Renal pelvis (tissue), 4 donors: ENCODE results near the gene ASXL2. TPM values are rescaled to one million over a fixed set of nuclear protein-coding genes. Genes with fewer than 3 reads are reported as not detected.
"Not testable (repeated sequence)": the region's sequence is repeated elsewhere in the genome, so short reads cannot be mapped to it uniquely, and the experiment has no call there.

Experiments used
- DNase-seq: peaks from one replicate; pipeline ENCODE4 v3.0.0-alpha.2; 2013
- polyA plus RNA-seq, 3 donors: library from polyadenylated mRNA; unstranded; fragments of 120-200 nt; gene quantifications; one replicate each; pipeline ENCODE4 v1.2.1, GENCODE V29; 2013; ENCODE audit not compliant: insufficient read length in 3 of 3

Gene ASXL2
- polyA plus RNA-seq, 3 donors: 17.6 to 22.0 (median 20.5) TPM

DNA sequence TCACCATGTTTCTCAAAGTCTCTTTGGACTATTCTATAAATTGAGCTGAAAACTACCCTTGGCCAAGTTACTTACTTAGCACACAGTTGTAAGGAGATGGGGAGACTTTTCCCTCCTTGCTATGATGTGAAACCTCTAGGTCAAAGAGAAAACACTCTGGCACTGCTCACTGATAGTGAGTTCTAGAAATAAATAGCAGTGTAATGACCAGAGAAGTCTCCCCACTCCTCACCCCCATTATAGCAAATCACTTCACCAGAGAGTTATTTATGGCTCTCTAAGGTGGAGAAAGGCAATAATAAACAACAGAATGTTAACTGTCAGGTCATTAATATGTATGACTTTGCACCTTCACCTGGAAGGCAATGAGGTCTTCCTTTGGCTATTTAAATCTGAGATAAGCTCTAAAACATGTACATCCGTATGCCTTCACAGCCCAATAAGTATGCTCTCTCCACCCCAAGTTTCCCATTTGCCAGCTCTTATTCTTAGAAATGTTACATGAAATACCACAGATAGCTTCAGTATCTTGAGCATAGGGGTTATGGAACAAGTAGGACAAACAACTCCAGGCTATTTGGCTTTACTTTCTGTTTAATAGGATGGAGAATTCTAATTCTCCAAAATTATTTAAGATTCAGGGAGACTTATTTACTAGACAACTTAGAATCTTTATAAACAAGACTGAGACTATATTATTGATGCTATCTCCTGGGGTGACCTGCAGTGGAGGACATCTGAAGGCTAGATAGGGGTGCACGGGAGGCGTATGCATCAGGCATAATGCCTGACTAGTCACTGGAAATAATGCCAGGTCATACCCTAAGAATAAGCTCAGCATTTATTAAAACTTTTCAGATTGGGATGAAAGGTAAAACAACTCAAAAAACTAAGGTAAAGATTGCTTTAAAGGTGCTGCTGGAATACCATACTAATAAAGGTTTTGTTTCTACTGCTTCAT is 139.6 kb downstream of the ASXL2 start:
- no peak for DNase-seq

DNA sequence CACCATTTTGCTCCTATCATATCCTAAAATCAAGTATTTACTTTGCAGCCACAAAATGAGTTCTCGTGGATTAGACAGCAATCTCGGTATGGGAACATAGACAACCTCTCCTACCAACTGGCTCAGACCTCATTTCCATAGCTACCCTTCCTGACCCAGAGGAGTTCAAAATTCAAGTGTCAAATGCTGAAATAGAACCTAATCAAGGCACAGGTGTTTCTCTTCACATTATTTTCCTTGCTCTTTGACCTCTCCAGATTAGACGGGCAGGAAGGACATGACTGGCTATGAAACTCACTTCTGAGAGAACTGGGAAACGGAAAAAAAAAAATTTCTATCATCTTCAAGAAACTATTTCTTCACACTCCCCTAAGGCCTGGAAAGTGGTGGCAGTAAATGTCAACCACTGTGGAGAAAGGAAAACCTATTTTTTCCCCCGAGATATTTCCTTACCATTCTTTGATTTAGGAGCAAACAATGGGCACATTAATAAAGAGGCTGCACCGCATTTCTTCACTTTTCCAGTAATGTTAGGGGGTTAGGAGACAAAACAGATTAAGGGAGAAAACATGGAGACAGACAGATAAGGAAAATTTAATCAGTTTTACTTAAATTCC is 141.3 kb downstream of the ASXL2 start:
- no peak for DNase-seq

DNA sequence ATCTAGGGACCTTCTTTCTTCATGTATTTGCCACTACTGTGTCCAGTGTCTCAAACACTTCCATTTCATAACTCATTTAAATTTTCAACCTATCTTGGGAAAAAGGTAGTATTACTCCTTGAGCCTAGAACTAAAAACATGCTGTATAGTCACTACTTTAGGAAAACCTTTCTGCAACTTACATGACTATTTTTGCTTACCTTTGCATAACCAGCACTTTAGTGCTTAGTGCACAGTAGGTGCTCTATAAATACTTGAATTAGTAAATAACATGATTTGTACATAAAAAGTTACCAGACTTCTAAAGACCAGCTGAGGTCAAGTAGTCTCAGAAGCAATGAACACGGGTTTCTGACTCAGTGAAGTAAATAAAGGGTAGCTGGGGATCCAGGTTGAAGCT is 142.5 kb downstream of the ASXL2 start:
- DNase-seq: no peak

DNA sequence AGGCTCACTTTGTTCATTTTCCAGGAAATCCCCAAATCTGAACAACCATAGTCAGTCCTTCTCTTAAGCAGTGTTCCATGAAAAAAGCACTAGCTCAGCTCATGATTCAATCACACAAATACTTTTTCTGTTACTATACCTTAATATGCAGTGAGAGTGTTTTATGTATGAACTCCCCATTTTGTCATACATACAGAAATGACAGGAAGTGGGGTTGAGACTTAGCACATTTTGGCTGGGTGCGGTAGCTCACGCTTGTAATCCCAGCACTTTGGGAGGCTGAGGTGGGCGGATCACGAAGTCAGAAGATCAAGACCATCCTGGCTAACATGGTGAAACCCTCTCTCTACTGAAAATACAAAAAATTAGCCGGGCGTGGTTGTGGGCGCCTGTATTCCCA is 149.7 kb downstream of the ASXL2 start:
- no peak for DNase-seq

DNA sequence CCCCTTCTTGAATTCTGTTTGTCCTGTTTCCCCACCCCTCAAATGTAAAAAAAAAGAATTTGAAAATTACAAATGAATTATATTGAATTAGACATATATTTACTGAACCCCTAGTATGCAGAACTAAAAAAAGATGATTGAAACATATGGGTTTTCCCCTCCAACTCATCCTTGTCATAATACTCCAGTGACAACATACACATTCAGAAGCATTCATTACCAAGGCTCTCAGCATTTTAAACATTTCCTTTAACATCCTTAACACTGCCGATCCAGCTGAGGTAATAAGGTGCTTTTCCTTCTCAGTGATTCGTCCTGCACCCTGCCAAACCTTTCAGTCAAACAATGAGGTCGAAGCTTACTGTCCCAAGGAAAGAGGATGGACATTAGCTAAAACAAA is 151.8 kb downstream of the ASXL2 start:
- no peak for DNase-seq

DNA sequence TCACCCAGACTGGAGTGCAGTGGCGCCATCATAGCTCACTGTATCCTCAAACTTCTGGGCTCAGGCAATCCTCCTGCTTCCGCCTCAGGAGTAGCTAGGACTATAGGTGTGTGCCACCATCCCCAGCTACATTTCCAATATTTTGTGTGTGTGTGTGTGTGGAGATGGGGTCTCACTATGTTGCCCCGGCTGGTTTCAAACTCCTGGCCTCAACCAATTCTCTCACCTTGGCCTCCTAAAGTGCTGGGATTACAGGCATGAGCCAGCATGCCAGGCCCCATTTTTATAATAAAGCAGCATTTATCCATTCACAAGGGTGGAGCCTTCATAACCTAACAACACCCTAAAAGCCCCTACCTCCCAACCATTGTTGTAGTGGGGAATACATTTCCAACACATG is 152.4 kb downstream of the ASXL2 start:
- DNase-seq: no peak

DNA sequence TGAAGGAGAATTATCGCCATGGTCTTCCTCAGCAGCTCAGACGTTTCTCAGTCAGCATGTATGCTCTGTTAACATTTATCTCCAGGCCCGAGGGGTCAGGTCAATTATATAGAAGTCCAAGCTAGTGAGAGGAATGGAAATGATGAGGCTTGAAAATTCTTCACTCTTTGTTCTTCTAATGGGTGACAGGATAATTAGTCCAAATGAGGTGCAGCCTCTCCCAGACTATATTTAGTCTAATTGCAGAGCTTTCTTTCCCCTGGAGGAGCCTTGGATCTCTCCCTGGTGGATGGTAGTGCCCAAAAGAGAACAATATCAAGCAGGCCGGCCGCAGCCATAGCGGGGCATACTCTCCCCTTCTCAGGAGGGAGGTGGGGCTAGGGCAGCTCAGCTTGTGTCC is 153.5 kb downstream of the ASXL2 start:
- DNase-seq: no peak

DNA sequence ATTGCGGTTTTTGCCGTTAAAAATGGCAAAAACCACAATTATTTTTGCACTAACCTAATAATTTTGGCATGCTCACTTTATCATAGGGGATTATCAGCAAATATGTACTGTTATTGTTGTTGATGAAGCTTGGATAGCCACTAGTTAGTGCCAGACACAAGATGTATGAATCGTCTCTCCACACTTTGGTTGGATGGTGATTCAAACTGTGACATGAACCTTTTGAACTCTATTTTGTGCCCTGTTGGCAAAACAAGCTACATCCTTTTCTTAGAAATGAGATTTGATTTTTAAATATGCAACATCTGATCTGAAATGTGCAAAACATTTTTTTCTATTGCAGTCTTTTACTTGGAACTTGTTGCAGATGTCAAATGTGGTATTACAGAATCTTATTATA is 156.1 kb downstream of the ASXL2 start:
- DNase-seq: no peak

DNA sequence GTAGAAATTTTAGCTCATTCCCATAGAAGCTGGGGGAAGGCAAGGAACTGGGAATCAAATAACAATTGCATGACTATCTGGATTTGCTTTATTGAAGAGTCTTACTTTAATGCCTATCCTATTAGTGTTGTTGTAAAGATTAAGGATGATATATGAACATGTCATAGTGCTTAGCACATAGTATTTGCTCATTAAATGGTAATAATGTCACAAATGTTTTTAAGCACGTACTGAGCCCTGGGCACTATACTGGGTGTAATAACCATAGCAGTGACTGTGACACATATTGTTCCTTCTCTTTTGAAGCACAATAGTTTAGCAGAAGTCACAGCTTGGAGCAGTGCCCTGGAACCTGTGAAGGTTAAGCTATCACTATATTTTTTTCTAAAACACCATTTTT is 157.7 kb downstream of the ASXL2 start:
- no peak for DNase-seq

DNA sequence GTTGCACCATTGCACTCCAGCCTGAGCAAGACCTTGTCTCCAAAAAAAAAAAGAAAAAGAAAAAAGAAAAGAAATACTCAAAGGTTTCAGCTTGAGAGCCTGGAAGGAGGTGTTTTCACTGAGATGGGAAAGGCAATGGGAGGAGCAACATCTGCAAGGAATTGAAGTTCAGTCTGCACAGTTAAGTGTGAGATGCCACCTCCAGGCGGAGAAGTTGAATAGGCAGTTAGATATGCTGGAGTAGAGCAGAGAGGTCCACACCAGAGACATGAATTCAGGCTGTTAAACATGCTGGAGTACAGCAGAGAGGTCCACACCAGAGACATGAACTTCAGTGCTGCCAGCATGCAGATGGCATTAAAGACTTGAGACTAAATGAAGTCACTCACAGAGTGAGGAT is 163.5 kb downstream of the ASXL2 start:
- DNase-seq: no peak

DNA sequence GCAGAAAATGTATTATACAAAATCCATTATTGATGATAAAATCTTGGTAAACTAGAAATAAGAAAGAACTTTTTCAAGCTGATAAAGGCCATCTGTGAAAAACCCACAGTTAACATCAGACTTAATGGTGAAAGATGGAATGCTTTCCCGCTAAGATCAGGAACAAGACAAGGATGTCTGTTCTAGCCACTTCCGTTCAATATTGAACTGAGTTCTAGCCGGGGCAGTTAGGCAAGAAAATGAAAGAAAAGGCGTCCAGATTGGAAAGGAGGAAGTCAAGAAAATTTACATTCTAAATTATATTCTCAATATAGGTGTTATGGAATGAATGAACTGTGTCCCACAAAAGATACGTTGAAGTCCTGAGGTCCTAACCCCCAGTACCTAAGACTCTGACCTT is 165.8 kb downstream of the ASXL2 start:
- DNase-seq: no peak

DNA sequence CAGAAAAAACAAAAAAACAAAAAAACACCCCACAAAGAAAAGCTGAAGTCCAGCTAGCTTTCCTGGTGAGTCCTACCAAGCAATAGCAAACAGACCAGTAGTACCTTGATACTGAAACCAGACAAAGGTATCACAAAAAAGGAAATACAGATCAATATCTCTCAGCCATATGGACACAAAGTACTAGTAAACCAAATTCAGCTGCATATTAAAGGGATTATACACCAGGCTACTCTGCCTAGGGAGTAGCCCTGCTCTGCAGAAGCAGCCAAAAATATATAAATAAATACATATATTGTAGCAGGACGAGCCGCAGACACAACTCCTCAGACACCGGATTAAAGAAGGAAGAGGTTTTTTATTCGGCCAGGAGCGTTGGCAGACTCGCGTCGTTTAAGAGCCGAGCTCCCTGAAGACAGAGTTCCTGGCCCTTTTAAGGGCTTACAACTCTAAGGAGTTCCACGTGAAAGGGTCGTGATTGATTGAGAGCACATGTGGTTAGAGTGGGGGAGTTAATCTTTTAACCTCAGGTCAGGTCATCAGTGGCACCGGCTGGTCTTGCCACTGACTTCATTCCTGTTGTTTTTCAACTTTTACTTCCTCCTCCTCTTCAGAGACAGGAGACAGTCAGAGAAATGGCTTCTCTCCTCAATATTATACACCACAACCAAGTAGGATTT is 166.5 kb downstream of the ASXL2 start:
- no peak for DNase-seq

DNA sequence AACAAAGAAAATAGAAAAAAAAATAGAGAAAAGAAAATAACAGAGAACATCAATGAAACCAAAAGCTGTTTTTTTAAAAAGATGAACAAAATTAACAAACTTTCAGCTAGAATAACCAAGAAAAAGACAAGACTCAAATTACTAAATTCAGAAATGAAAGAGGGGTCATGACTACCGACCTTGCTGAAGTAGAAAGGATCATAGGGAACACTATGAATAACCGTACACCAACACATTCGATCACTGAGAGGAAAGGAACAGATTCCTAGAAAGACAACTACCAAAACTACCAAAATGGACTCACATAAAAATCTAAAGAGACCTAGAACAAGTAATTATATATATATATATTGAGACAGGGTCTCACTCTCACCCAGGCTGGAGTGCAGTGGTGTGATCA is 167.5 kb downstream of the ASXL2 start:
- no peak for DNase-seq

DNA sequence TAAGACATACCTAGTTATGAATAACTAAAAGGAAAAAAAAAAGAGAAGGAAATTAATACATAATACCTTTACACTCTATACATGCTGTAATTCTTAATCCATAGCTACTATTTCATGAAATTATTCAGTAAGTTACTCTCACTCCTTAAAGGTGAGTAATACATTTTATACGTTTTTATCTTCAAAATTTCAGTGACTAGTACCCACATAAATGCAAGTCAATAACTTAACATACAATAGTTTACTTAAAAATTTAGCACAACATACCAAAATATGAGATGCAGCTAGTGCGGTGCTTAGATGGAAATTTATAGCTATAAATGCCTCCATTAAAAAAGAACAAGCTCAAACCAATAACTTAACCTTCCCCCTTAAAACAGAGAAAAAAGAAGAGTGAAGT is 168.9 kb downstream of the ASXL2 start:
- no peak for DNase-seq

DNA sequence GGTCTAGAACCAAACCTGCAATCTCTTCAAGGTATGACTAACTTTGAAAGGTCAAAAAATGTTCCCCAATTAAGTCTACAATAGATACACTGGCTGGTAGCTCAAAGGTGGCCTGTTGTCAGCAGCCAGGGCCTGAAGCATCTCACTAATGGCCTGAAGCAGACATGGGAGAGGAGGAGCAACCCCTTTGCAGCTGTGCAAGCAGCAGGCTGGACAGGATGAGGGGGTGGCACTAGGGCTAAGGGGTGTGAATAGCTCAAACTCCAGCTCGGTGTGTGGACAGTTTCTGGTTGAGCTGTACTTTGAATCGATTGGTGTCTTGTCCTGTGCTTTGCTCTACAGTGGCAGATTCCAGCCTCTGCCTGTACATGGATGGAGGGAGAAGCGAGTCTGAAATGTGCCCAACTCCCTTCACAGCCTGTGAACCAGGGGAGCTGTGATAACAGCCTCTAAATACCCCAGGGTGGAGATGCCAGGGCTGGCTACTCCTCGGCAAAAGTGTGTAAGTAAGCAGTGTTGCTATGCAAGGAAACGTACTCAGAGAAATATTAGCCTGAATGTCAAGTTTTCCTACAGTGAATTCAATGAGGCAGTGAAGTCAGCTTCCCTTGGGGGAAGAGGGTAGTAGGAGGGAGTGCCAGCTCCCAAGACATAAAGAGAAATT is 170.2 kb downstream of the ASXL2 start:
- DNase-seq: no peak

DNA sequence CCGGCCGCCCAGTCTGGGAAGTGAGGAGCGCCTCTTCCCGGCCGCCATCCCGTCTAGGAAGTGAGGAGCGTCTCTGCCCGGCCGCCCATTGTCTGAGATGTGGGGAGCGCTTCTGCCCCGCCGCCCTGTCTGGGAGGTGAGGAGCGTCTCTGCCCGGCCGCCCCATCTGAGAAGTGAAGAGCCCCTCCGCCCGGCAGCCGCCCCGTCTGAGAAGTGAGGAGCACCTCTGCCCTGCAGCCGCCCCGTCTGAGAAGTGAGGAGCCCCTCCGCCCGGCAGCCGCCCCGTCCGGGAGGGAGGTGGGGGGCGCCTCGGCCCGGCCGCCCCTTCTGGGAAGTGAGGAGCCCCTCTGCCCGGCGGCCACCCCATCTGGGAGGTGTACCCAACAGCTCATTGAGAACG is 172.7 kb downstream of the ASXL2 start:
- DNase-seq: not testable (repeated sequence)

DNA sequence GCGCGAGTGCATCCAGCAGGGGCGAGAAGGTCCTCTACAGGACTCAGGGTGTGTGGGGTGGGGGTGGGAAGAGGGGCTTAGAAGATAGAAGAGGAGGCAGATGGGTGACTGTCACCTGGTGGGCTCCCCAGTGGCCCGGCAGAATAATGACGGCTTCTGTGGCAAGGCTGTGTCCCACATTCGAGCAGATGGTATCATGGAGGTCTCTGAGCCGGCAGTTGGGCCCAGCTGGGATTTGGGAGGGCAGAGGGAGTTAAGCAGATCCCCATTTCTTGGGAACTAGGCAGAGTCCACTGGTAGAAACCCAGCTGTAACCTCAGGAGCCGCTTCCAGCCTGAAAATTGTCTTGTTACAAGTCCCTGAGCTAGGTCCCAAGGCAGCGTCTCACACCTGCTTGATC is 176.5 kb downstream of the ASXL2 start:
- no peak for DNase-seq

DNA sequence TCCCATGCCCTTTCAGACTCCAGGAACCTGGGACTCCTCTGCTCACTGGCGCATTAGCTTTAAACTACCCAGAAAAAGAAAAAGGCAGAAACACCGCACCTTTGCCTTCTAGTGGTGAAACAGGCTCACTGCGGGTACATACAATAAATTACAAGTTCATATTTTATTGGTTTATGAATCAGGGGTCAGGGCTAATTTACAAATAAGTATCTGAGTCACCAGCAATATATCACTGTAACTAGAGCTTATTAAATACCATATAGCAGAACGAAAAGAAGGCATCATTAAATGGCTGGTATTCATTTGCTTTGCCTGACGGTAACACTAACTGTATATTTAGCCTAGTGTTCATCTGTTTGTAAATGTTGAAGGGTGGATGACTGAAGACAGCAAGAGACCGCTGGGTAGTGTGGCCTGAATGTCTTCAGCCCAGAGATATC is 178.0 kb downstream of the ASXL2 start:
- peak; percentile 14 for DNase-seq

DNA sequence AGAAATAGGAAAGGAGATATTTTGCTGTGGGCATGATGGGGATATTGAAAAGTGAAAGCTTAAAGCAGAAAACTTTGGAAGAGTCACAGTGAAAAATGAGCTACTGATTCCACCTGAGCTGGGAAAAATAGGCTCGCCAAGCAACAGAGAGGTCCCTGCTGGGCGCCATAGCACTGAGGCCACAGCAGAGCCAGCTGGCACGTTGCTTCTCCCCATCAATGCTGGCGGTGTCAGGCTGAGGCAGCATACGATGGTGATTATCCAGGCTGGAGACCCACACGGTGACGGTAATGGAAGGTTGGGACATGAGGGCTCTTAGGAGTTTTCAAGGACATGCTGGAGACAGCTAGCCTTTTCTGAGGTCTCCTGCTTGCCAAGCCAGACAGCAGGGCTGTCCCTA is 179.1 kb downstream of the ASXL2 start:
- no peak for DNase-seq

DNA sequence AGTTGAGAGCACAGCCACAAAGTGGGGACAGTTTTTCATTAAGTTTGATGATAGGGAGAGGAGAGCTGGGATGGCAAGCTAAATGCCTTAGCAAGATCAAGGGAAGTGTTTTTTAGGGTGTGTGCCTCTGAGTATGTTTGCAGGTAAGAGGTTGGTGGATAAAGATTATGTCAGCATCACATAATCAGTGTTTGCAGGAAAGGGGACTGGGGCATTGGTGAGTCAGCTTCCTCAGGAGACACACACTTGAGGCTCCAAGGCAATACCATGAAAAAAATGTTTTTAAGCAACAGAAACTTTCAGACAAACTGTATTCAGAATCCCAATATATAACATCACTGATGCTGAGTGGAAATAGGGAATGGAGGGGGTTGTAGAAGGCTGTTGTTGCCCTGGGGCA is 179.5 kb downstream of the ASXL2 start:
- DNase-seq: no peak

DNA sequence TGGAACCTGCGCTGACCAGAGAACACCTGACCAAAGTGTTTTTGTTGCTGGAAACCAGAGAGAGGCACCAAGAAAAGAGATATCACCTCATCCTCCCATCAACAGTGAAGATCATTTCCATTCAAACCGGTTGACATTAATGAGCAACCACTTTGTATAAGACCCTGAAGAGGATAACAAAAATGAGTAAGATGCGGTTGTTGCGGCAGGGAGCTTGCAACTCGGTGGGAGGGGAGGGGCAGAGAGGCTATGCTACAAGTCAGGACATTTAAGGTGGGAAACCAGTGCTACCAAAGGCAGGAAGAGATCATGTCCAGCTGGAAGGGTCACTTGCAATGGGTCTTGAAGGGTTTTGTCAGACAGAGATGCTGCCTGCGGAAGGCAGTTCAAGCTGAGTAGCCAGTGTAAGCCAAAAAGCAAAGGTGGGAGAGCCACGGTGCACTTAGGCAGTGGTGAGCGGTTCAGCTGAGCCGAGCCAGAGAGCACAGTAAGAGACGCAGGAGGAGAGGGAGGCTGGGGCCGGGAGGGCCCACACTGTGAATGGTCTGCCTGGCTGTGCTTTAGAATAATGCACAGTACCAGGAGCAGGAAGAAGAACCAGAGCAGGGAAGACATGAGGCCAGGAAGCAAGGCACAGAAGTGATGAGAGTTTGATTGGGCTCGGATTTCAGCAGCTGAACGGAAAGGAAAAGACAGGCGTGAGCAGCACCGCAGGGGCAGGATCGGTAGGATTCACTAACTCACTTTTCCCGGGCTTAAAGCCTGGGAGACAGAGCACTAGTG is 180.5 kb downstream of the ASXL2 start:
- DNase-seq: no peak
